Activated T-cell treated with anti-CD3 and anti-CD28 coated beads, Interleukin-2, amount 50 U/mL, for 4 hours (primary cell): ENCODE data around the gene ROBO1. TPM values are rescaled to one million over a fixed set of nuclear protein-coding genes. Genes with fewer than 3 reads are reported as not detected.
"Not testable (repeated sequence)": the region's sequence is repeated elsewhere in the genome, so short reads cannot be mapped to it uniquely, and the experiment has no call there.

Source experiments
- ATAC-seq, 2 donors: fragments of 200-7000 bp; cut with Tn5 transposase; one replicate each; pipeline ENCODE4 v1.10.0; 2021
- DNase-seq: peaks from one replicate; pipeline ENCODE4 v3.0.0-alpha.2; 2020
- H3K27me3 Mint-ChIP-seq: one replicate; pipeline ENCODE4 v1.8.0; 2021; ENCODE audit warnings: low read depth, mixed read lengths
- H3K36me3 Mint-ChIP-seq: one replicate; pipeline ENCODE4 v1.8.0; 2022; ENCODE audit warnings: mixed read lengths; ENCODE audit not compliant: insufficient read depth
- H3K4me1 Mint-ChIP-seq: one replicate; pipeline ENCODE4 v1.8.0; 2021; ENCODE audit warnings: low read depth, mixed read lengths
- H3K4me3 Mint-ChIP-seq: one replicate; pipeline ENCODE4 v1.8.0; 2021; ENCODE audit warnings: mild to moderate bottlenecking, moderate library complexity, mixed read lengths
- H3K9me3 Mint-ChIP-seq: one replicate; pipeline ENCODE4 v1.8.0; 2021; ENCODE audit warnings: mixed read lengths
- total RNA-seq, 3 donors: library from RNA; stranded (reverse); gene quantifications; one replicate each; pipeline ENCODE4 v1.2.1, GENCODE V29; 2021

The ROBO1 gene
- total RNA-seq, 3 donors from 2014 or later, result 0.38 to 0.99 (median 0.95) TPM

GRCh38 chr3:78906930-78907329, 860.9 kb downstream of the ROBO1 start:
- no peaks in the 10 kb centered on the region for H3K27me3 Mint-ChIP-seq
- peaks cover 9% of the 10 kb centered on the region for H3K9me3 Mint-ChIP-seq
- H3K4me3 Mint-ChIP-seq, result no peak overlapping the region
- DNase-seq, result no peak
- ATAC-seq, result no peak
- H3K4me1 Mint-ChIP-seq, result no peaks in the 10 kb centered on the region
- H3K36me3 Mint-ChIP-seq, result no peaks in the 10 kb centered on the region

- no peak overlapping the region for H3K4me3 Mint-ChIP-seq
- H3K36me3 Mint-ChIP-seq, result no peaks in the 10 kb centered on the region
- DNase-seq (no peak), ATAC-seq (no peak)
- H3K9me3 Mint-ChIP-seq, result peaks cover 9% of the 10 kb centered on the region
- H3K27me3 Mint-ChIP-seq, result no peaks in the 10 kb centered on the region
- H3K4me1 Mint-ChIP-seq, result no peaks in the 10 kb centered on the region
Observed at GRCh38 chr3:78906245-78906644, 861.6 kb downstream of the ROBO1 start.

GRCh38 chr3:78905700-78906099, 862.1 kb downstream of the ROBO1 start:
- H3K36me3 Mint-ChIP-seq, result no peaks in the 10 kb centered on the region
- peaks cover 9% of the 10 kb centered on the region for H3K9me3 Mint-ChIP-seq
- H3K27me3 Mint-ChIP-seq, result no peaks in the 10 kb centered on the region
- ATAC-seq (no peak), DNase-seq (no peak)
- no peaks in the 10 kb centered on the region for H3K4me1 Mint-ChIP-seq
- no peak overlapping the region for H3K4me3 Mint-ChIP-seq

- ATAC-seq, result no peak
- H3K36me3 Mint-ChIP-seq, result no peaks in the 10 kb centered on the region
- no peaks in the 10 kb centered on the region for H3K27me3 Mint-ChIP-seq
- peaks cover 4% of the 10 kb centered on the region for H3K9me3 Mint-ChIP-seq
- DNase-seq, result no peak
- H3K4me3 Mint-ChIP-seq, result no peak overlapping the region
- no peaks in the 10 kb centered on the region for H3K4me1 Mint-ChIP-seq
Observed at GRCh38 chr3:78901544-78901943, 866.3 kb downstream of the ROBO1 start.

GRCh38 chr3:78900880-78901279, 866.9 kb downstream of the ROBO1 start:
- DNase-seq, result no peak
- H3K4me1 Mint-ChIP-seq, result no peaks in the 10 kb centered on the region
- H3K27me3 Mint-ChIP-seq, result no peaks in the 10 kb centered on the region
- H3K9me3 Mint-ChIP-seq, result peaks cover 5% of the 10 kb centered on the region
- no peak overlapping the region for H3K4me3 Mint-ChIP-seq
- ATAC-seq, result no peak
- H3K36me3 Mint-ChIP-seq, result no peaks in the 10 kb centered on the region

GRCh38 chr3:78900426-78900825, 867.4 kb downstream of the ROBO1 start:
- H3K4me1 Mint-ChIP-seq, result no peaks in the 10 kb centered on the region
- no peak overlapping the region for H3K4me3 Mint-ChIP-seq
- peaks cover 8% of the 10 kb centered on the region for H3K9me3 Mint-ChIP-seq
- no peaks in the 10 kb centered on the region for H3K36me3 Mint-ChIP-seq
- no peaks in the 10 kb centered on the region for H3K27me3 Mint-ChIP-seq
- no peak for DNase-seq
- no peak for ATAC-seq

GRCh38 chr3:78895528-78895927, 872.3 kb downstream of the ROBO1 start:
- DNase-seq (no peak), ATAC-seq (no peak)
- H3K9me3 Mint-ChIP-seq, result peaks cover 20% of the 10 kb centered on the region
- H3K36me3 Mint-ChIP-seq, result no peaks in the 10 kb centered on the region
- H3K4me1 Mint-ChIP-seq, result no peaks in the 10 kb centered on the region
- H3K27me3 Mint-ChIP-seq, result no peaks in the 10 kb centered on the region
- no peak overlapping the region for H3K4me3 Mint-ChIP-seq

GRCh38 chr3:78894787-78895186, 873.0 kb downstream of the ROBO1 start:
- peaks cover 22% of the 10 kb centered on the region for H3K9me3 Mint-ChIP-seq
- H3K4me1 Mint-ChIP-seq, result no peaks in the 10 kb centered on the region
- H3K27me3 Mint-ChIP-seq, result no peaks in the 10 kb centered on the region
- no peak for DNase-seq
- H3K36me3 Mint-ChIP-seq, result no peaks in the 10 kb centered on the region
- H3K4me3 Mint-ChIP-seq, result no peak overlapping the region
- ATAC-seq, result no peak

GRCh38 chr3:78893161-78893560, 874.6 kb downstream of the ROBO1 start:
- ATAC-seq (no peak), DNase-seq (no peak)
- H3K36me3 Mint-ChIP-seq, result no peaks in the 10 kb centered on the region
- peaks cover 26% of the 10 kb centered on the region for H3K9me3 Mint-ChIP-seq
- no peaks in the 10 kb centered on the region for H3K4me1 Mint-ChIP-seq
- H3K4me3 Mint-ChIP-seq, result no peak overlapping the region
- H3K27me3 Mint-ChIP-seq, result no peaks in the 10 kb centered on the region

GRCh38 chr3:78889348-78889747, 878.5 kb downstream of the ROBO1 start:
- H3K36me3 Mint-ChIP-seq, result no peaks in the 10 kb centered on the region
- H3K27me3 Mint-ChIP-seq, result no peaks in the 10 kb centered on the region
- no peak overlapping the region for H3K4me3 Mint-ChIP-seq
- H3K9me3 Mint-ChIP-seq, result peaks cover 18% of the 10 kb centered on the region
- no peak for ATAC-seq
- DNase-seq, result no peak
- no peaks in the 10 kb centered on the region for H3K4me1 Mint-ChIP-seq

GRCh38 chr3:78888635-78889034, 879.2 kb downstream of the ROBO1 start:
- Mint-ChIP-seq H3K9me3 (peaks cover 18% of the 10 kb centered on the region), H3K4me1 (no peaks in the 10 kb centered on the region), H3K27me3 (no peaks in the 10 kb centered on the region), H3K4me3 (no peak overlapping the region), H3K36me3 (no peaks in the 10 kb centered on the region)
- DNase-seq (no peak), ATAC-seq (no peak)

GRCh38 chr3:78887547-78888011, 880.2 kb downstream of the ROBO1 start:
- no peak overlapping the region for H3K4me3 Mint-ChIP-seq
- H3K9me3 Mint-ChIP-seq, result peaks cover 18% of the 10 kb centered on the region
- H3K4me1 Mint-ChIP-seq, result no peaks in the 10 kb centered on the region
- no peaks in the 10 kb centered on the region for H3K27me3 Mint-ChIP-seq
- no peak for ATAC-seq
- DNase-seq, result no peak
- no peaks in the 10 kb centered on the region for H3K36me3 Mint-ChIP-seq

- peaks cover 18% of the 10 kb centered on the region for H3K9me3 Mint-ChIP-seq
- DNase-seq, result no peak
- H3K4me1 Mint-ChIP-seq, result no peaks in the 10 kb centered on the region
- no peaks in the 10 kb centered on the region for H3K36me3 Mint-ChIP-seq
- H3K4me3 Mint-ChIP-seq, result no peak overlapping the region
- no peaks in the 10 kb centered on the region for H3K27me3 Mint-ChIP-seq
- ATAC-seq, result no peak
Observed at GRCh38 chr3:78887029-78887428, 880.8 kb downstream of the ROBO1 start.

GRCh38 chr3:78884567-78884966, 883.2 kb downstream of the ROBO1 start:
- not testable (repeated sequence) for H3K9me3 Mint-ChIP-seq, H3K27me3 Mint-ChIP-seq, DNase-seq, H3K36me3 Mint-ChIP-seq, ATAC-seq, H3K4me3 Mint-ChIP-seq, H3K4me1 Mint-ChIP-seq

GRCh38 chr3:78882251-78882650, 885.5 kb downstream of the ROBO1 start:
- DNase-seq (no peak), ATAC-seq (no peak)
- H3K4me1 Mint-ChIP-seq, result no peaks in the 10 kb centered on the region
- H3K9me3 Mint-ChIP-seq, result peaks cover 4% of the 10 kb centered on the region
- H3K4me3 Mint-ChIP-seq, result no peak overlapping the region
- no peaks in the 10 kb centered on the region for H3K27me3 Mint-ChIP-seq
- H3K36me3 Mint-ChIP-seq, result no peaks in the 10 kb centered on the region

GRCh38 chr3:78881501-78881900, 886.3 kb downstream of the ROBO1 start:
- Mint-ChIP-seq H3K9me3 (peaks cover 4% of the 10 kb centered on the region), H3K4me1 (no peaks in the 10 kb centered on the region), H3K4me3 (no peak overlapping the region), H3K36me3 (no peaks in the 10 kb centered on the region), H3K27me3 (no peaks in the 10 kb centered on the region)
- no peak for ATAC-seq
- no peak for DNase-seq
